ENCODE data around the gene DTX3. TPM values are rescaled to one million over a fixed set of nuclear protein-coding genes. Genes with fewer than 3 reads are reported as not detected.

The DTX3 gene
- total RNA-seq, 1 donor from 2014 or later, result 56.4 TPM

DNA sequence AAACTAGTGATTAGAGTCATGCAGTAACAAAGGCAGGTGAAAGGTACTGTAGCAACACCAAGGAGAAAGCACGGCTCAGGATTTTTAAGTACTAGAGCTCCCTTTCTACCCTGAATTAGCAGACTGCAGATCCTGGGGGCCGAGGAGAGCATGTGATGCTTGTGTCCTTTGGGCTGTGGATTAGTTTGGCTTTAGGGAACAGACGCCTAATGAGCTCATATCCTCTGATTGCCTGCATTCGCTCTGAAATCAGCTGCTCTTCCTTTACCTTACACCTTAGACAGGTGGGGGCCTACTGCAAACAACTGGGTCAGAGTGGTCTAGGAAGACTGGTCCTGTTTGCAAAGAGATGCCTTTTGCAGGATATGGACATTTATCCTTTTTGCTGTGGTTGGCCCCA, 11.4 kb upstream of the DTX3 start:
- Histone ChIP-seq H3K36me3 (no peaks in the 10 kb centered on the region), H3K27ac (no peak overlapping the region), H4K20me1 (ENCODE audit: low read depth) (no peaks in the 10 kb centered on the region), H3K4me1 (peaks cover 6% of the 10 kb centered on the region), H3K4me3 (no peak overlapping the region), H3K9ac (no peak overlapping the region), H3K4me2 (no peak overlapping the region), H3F3A (ENCODE audit: low read depth) (peaks cover 5% of the 10 kb centered on the region), H3K9me3 (ENCODE audit: low read depth) (no peaks in the 10 kb centered on the region), H3K79me2 (ENCODE audit: low read depth) (peaks cover 21% of the 10 kb centered on the region), H3K27me3 (peaks cover 6% of the 10 kb centered on the region), H2AFZ (replicated peaks) (no peak overlapping the region)
- Mint-ChIP-seq H3K36me3 (no peaks in the 10 kb centered on the region), H3K9me3 (no peaks in the 10 kb centered on the region), H3K4me3 (no peak overlapping the region), H3K27ac (no peak overlapping the region), H3K4me1 (peaks cover 16% of the 10 kb centered on the region), H3K27me3 (ENCODE audit: insufficient read depth, low read depth) (peaks cover 5% of the 10 kb centered on the region)
- no peak for DNase-seq (ENCODE audit: low spot score)
- TF ChIP-seq EZH2 (IDR thresholded peaks at IDR 0.05), result no peak
- TF ChIP-seq, protein P1, sequence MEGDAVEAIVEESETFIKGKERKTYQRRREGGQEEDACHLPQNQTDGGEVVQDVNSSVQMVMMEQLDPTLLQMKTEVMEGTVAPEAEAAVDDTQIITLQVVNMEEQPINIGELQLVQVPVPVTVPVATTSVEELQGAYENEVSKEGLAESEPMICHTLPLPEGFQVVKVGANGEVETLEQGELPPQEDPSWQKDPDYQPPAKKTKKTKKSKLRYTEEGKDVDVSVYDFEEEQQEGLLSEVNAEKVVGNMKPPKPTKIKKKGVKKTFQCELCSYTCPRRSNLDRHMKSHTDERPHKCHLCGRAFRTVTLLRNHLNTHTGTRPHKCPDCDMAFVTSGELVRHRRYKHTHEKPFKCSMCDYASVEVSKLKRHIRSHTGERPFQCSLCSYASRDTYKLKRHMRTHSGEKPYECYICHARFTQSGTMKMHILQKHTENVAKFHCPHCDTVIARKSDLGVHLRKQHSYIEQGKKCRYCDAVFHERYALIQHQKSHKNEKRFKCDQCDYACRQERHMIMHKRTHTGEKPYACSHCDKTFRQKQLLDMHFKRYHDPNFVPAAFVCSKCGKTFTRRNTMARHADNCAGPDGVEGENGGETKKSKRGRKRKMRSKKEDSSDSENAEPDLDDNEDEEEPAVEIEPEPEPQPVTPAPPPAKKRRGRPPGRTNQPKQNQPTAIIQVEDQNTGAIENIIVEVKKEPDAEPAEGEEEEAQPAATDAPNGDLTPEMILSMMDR (IDR thresholded peaks at IDR 0.05), result no peak
- TF ChIP-seq EZH2phosphoT487 (IDR thresholded peaks at IDR 0.05), result no peak

DNA sequence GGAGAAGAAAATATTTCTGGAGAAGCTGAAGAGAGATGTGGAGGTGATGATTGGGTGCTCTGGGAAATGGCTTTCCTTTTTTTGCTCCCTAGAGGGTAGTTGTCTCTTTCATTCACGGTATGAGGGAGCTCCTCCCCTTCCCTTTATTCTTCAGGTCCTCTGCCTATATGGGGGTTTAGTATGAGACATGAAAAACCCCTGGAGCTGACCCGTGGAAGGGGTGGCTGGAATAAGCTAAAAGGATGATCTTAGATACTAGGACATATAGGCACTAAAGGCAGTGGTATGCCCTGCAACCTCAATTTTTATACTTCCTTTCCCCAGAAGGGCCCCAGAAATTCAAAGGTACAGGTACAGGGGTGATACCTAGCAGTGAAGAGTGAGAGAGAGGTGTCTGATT, 4.2 kb upstream of the DTX3 start:
- no peak overlapping the region for H3K27ac Mint-ChIP-seq

DNA sequence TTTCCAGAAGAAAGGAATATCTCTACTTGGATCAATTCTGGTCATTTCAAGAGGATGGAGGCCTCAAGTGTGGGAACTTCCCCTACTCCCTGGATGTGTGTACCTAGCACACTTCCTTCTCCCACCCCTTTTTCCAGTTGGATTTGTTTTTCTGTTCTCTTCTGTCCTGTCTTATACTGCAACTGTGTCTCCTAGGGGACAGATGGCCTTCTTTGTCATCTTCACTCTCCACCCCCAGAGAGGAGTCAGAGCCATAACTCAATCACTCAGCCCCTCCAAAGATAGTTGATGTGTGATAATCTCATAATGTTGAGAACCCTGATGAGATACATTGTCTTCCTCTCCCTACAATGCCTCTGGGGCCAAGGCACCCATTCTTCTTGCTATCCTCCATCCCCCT, 2.1 kb upstream of the DTX3 start:
- H3K4me3 ChIP-seq, result no peak overlapping the region
- Mint-ChIP-seq H3K4me1 (peaks cover 23% of the 10 kb centered on the region), H3K36me3 (peaks cover 22% of the 10 kb centered on the region), H3K27ac (no peak overlapping the region), H3K27me3 (ENCODE audit: insufficient read depth, low read depth) (peaks cover 8% of the 10 kb centered on the region), H3K9me3 (no peaks in the 10 kb centered on the region), H3K4me3 (no peak overlapping the region)
- H4K20me1 ChIP-seq (ENCODE audit: low read depth), result peaks cover 4% of the 10 kb centered on the region
- H3K79me2 ChIP-seq (ENCODE audit: low read depth), result peaks cover 16% of the 10 kb centered on the region
- TF ChIP-seq EZH2phosphoT487 (IDR thresholded peaks at IDR 0.05), result no peak
- no peak for TF ChIP-seq EZH2 (IDR thresholded peaks at IDR 0.05)
- TF ChIP-seq, protein P1 (IDR thresholded peaks at IDR 0.05), result no peak
- H2AFZ ChIP-seq (replicated peaks), result no peak overlapping the region
- no peak for DNase-seq (ENCODE audit: low spot score)
- no peaks in the 10 kb centered on the region for H3K9me3 ChIP-seq (ENCODE audit: low read depth)
- H3K27me3 ChIP-seq, result no peaks in the 10 kb centered on the region
- H3K4me1 ChIP-seq, result peaks cover 18% of the 10 kb centered on the region
- no peak overlapping the region for H3K9ac ChIP-seq
- peaks cover 12% of the 10 kb centered on the region for H3F3A ChIP-seq (ENCODE audit: low read depth)
- H3K4me2 ChIP-seq, result no peak overlapping the region
- no peak overlapping the region for H3K27ac ChIP-seq
- no peaks in the 10 kb centered on the region for H3K36me3 ChIP-seq

More for the DNA sequence above, 4.2 kb upstream of the DTX3 start:
- H3K4me1 Mint-ChIP-seq, result peaks cover 13% of the 10 kb centered on the region
- Histone ChIP-seq H3K27me3 (no peaks in the 10 kb centered on the region), H3K9ac (no peak overlapping the region), H3K4me3 (no peak overlapping the region), H3K4me1 (peaks cover 13% of the 10 kb centered on the region), H3K79me2 (ENCODE audit: low read depth) (peaks cover 7% of the 10 kb centered on the region), H3K36me3 (no peaks in the 10 kb centered on the region), H3F3A (ENCODE audit: low read depth) (peaks cover 12% of the 10 kb centered on the region), H3K27ac (no peak overlapping the region), H2AFZ (replicated peaks) (no peak overlapping the region), H4K20me1 (ENCODE audit: low read depth) (no peaks in the 10 kb centered on the region), H3K4me2 (no peak overlapping the region), H3K9me3 (ENCODE audit: low read depth) (no peaks in the 10 kb centered on the region)
- H3K27me3 Mint-ChIP-seq (ENCODE audit: insufficient read depth, low read depth), result peaks cover 7% of the 10 kb centered on the region
- no peak for DNase-seq (ENCODE audit: low spot score)
- peaks cover 19% of the 10 kb centered on the region for H3K36me3 Mint-ChIP-seq
- no peak overlapping the region for H3K4me3 Mint-ChIP-seq
- TF ChIP-seq, protein P1 (IDR thresholded peaks at IDR 0.05), result no peak
- TF ChIP-seq EZH2phosphoT487 (IDR thresholded peaks at IDR 0.05) (no peak), EZH2 (IDR thresholded peaks at IDR 0.05) (no peak)
- no peaks in the 10 kb centered on the region for H3K9me3 Mint-ChIP-seq
